HG03342 (cell line): Measurements from ENCODE around the gene HUWE1.

Experiments
- ATAC-seq: cut with Tn5 transposase; IDR thresholded peaks from one replicate; pipeline ENCODE4 v1.9.1; 2021; ENCODE audit warnings: mild to moderate bottlenecking, moderate library complexity; ENCODE audit not compliant: unreplicated experiment

The HUWE1 gene

DNA sequence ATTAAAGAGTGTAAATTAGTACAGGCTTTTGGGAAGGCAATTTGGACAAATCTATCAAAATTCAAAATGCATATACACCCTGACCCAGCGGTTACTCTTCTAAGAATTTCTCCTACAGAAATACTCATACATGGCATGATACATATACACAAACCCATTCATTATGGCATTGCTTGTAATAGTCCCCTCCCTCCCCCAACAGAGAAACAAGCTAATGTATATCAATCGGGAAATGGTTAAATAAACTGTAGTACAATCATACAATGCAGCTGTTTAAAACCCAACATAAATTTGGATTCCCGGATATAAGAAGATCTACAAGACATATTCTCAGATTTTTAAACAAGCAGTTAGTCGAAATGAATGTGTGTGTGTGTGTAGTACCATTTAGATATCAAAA lies 808 bp downstream of the HUWE1 start:
- no peak for ATAC-seq

DNA sequence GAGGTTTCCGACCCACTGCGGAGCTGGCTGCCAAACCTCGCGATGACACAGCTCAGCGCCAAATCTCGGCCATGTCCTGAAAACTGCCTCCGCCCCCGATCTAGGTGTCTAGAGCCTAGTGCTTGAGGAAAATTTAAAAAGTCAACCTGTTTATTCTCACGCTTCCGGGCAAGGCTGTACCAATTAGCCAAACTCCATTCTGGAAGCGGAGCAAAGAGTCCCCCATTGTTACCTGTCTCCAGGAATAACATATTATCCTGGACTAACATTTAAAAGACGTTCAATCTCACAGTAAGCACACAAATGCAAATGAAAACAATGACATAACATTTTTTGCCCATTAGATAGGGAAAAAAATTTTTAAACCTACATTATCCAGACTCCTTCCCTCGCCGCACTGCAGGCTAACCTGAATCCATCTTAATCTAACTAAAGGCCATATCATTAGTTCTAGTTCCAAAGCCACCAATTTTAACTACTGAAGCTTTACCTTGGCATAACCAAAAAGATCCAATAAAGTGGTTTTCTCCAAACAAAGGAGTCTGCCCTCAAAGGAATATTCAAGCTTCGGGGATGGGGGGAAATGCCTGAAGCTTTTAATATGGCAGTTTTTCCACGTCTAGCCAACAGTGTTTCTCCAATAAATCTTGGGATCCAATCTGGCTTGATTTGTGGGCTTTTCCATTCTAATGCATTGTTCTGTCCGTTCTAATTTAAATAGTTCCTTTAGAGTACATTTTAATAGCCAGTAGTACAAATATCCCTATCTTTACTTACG lies 1.9 kb downstream of the HUWE1 start:
- no peak for ATAC-seq

DNA sequence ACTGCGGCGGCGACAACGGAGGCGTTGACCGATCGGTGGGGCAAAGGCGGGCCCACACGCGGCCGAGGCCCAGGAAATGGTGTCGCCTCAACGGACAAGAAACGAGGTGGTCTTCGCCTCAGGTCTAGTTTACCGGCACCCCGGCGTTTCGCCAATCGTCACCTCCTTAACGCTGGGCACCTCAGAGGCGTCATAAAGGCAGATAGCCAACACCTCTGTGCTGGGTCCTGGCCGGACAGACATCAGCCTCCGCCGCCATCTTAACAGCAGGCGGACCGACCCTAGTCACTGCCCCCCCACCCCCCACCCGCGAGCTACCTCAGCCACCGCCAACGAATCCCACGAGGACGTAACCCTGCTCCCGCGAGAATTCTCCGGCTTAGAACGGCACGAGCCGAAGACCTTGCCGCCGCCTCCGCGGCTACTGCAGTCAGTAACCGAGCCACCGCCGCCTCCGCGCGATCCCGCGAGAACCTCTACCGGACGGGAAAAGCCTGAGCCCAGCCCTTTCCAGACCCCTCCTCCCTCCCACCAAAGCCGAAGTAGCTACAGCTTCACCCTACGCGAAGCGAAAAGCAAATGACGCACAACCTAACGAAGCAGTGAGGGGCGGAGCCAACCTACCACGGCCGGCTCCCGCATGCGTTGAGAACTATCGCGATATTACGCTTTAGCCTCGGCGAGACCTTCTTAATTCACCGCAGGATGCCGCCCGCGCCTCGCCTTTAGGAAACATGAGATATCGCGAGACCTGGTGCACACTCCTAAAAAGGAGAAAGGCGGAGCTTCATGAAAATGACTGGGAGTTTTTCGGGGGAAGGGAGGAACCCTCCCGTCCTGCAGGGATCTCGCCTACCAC lies 2.7 kb downstream of the HUWE1 start:
- peak; percentile 67 for ATAC-seq

DNA sequence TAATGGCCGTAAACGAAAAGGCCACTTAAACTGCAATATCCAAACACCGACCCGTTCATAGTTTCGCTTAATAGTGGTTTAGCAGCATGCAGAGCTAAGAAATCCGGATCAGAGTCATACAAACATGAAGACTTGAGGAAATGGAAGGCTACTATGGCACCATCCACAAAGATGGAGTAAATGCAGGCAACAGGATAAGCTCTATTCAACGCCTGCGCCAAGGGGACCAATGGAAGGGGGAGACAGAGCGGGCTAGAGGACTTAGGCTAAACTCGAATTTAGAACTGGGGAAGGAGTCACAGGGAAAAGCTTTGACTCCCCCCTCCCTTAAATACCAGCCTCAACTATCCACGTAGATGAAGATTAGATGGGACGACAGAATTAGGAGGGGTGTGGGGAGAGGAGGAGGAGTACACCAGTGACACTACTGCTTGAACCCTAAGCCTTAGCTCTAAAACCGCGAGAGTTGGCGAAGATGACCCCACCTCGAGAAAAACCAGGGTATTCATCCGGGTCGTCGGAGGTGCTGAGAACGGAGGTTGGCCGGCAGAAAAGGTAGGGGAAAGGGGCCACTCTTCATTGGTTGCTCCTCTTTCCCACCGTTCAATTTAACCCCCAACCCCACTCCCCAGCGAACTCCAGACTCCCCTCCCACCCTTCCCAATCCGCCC lies 3.5 kb downstream of the HUWE1 start:
- ATAC-seq: no peak

DNA sequence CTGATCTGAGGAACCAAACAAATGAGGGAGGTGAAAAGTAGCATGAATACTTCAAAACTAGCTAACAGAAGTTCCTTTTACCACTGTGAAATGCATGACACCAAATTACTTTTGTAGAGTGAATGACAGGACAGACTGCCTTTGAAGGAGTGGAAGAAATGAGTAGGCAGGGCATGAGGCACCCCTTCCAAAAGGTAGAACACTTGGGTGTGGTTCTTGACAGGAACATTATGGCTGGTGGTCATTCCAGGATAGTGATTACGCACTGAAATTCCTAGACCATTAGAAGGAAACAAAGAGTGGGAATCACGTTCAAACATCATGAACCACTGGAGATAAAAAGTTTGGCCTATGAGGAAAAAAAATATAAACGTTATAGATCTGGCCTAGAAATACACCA lies 4.9 kb downstream of the HUWE1 start:
- ATAC-seq: no peak

DNA sequence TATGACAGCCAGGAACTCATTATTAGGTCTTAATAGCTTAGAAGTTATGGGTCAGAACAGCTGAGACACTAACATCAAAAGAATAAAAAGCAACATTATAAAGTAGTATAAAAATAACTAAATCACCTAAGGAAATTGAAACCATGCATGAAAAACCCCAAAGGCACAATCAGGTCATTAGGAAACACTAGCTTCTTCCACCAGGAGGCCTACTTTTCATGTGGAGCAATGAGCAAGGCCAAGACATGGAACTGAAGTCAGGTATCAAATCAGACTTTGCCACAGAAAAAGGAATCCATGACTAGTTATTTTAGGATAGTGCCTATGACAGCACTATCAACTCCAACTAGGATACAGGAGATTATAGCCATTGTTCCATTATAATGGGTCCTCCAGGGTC lies 7.9 kb downstream of the HUWE1 start:
- ATAC-seq: no peak

DNA sequence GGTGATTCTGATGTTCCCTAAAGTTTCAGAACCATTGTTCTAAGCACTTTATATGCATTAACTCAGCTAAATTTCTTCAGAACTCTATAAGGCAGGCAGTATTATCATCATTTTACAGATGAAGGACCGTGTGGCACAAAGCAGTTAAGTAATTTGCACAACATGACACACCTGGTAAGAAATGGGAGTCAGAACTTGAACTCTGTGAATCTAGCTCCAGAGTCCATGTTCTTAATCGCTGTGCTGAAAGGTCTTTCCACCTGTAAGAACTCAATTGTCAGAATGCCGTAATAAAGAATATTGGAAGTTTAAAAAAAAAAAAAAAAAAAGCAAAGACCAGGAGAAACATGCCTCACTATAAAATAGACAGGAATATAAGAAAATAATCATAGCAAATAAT lies 9.2 kb downstream of the HUWE1 start:
- ATAC-seq: no peak

DNA sequence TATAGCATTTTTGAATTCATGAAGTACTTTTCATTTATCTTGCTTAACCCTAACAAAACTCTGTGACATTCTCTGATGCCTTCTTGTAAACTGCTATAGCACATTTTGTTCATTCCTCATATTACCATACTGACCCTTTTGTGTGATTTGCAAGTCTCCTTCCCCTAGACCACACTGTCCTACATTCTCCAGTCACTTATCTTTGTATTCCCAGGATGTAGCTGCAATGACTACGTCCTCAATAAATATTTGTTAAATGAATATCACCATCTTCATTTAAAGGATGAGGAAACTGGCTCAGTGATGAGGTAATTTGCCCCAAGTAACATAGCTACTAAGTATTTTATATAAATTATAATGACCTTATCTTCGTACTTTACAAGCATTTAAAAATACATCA lies 11.9 kb downstream of the HUWE1 start:
- ATAC-seq: no peak

DNA sequence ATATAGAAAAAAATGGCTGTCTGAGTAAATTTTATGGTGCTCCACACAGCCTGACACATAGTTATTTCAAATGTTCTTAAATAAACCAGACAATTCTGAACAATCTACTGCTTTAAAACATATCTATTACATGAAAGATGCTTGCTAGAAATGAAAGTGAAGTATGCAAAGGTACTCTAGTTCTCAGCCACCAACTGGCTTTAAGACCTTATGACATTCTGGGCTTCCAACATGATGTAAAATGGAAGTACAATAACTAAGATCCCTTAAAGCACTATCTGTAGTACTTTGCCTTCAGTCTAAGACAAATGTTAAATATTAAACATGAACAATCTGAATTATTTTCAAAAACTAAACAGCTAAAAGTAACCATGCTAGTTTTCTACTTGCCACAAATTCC lies 17.3 kb downstream of the HUWE1 start:
- no peak for ATAC-seq

DNA sequence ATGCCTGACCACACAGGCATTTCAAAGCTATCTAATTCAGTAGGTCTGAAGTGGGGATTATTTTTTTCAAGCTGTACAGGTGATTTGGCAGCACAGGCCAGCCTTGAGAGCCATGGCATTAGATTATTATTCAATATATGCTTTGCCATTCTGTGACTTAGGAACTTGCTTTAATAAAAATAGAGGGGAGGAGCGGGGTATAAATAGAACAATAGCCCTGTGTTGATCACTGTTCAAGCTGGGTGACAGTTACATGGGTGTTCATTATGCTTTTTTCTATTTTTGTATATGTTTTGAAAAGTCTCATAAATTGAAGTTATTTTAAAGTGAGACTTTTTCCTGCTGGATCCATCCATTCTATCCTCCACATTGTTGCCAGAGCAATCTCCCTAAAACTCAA lies 20.3 kb downstream of the HUWE1 start:
- ATAC-seq: no peak

DNA sequence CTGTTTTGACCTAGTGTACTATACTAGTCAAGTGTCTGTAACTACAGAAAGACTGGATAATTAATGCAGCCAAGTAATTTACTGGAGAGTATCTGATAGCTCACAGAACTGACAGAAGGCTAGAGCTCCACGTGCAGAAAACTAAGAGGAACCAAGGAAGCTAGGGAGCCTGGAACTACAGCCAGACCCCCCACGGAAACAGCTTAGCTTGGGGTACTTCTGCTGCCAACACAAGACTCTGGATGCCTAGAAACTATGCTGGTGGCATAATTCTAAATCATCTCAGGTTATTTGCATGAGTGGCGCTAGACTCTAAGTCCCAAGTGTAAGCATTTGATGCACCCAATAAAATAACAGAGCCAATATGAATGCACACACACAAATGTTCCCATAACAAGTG lies 26.5 kb downstream of the HUWE1 start:
- ATAC-seq: no peak

DNA sequence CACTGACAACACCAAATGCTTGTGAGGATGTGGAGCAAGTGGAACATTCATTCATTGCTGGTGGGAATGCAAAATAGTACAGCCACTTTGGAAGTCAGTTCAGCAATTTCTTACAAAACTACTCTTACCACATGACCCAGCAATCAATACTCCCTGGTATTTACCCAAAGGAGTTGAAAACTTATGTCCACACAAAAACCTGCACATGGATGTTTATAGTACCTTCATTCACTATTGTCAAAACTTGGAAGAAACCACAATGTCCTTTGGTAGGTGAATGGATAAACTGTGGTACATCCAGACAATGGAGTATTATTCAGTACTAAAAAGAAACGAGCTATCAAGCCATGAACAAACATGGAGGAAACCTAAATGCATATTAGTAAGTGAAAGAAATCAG lies 27.5 kb downstream of the HUWE1 start:
- ATAC-seq: no peak

DNA sequence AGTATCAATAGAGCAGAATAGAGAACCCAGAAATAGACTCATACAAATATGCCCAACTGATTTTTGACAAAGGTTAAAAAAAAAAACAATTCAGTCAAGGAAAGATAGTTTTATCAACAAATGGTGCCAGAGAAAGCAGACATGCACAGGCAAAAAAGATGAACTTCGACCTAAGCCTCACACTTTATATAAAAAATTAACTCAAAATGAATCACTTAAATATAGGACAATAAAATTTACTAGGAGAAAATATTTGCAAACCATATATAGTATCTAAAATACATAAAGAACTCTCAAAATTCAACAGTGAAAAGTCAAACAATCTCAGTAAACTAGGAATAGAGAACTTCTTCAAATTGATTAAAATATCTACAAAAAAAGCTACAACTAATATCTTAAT lies 29.7 kb downstream of the HUWE1 start:
- ATAC-seq: no peak

DNA sequence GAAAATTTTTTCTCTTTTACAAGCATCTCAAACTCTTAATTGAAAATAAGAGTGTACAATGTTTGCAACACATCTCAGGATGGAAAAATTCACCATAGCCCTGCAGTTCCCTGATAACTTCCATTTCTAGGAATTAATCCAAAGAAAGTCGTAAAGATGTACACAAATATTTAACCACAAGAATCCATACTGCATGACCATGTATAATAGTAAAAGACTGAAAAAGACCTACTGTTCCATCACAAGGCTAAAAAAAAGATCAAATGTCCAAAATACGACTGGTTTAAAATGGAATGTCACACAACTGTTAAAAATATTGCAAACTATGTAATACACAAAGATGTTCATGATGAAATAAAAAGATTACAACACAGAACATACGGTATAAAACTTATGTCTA lies 32.1 kb downstream of the HUWE1 start:
- ATAC-seq: no peak

DNA sequence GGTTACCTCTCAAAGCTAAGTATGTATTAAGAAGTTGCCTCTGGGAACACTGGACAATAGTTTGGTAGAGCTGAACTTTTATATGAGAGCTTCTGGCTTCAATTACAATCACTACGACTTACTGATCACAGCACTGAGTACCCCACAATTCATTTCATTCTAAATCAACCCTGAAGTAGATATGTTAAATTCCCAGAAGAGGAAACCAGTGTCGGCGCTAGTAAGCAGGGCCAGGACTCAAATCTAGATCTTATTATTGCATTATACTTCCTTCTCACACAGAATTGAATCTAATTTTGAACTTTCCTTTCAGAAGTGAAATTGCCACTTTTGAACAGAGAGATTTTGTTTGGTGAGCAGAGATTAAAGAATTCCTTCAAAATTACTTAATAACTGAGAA lies 41.8 kb downstream of the HUWE1 start:
- no peak for ATAC-seq

DNA sequence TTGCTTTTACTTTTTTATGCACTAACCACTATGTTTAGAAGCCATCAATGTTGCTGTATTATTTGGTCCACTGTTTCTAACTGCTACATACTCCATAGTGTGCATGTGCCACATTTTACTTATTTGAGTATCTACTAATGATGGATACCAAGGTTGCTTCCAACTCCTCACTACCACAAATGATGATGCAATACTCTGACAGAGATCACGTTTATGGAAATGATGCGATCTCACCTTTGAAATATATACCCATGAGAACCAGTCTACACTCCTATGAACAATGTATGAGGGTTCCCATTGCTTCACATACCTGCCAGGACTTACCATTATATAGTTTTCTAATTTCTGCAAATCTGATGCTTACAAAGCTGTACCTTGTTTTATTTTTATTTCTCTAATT lies 44.2 kb downstream of the HUWE1 start:
- ATAC-seq: no peak

DNA sequence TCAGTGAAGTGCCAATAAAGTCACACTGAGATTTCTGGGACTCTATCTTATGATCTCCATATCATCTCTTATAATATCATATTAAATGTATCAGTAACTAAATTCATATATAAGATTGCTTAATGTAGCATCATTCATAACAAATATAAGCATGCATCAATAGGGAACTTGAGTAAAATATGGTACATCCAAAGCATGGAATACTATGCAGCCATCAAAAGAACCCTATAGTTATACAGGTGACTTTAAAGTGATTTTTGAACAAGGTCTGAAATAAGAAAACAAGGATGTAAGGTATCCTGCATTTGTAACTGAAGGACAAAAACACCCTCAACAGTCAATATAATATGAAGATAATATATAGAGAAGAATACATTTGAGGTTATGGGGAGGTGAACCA lies 47.3 kb downstream of the HUWE1 start:
- no peak for ATAC-seq

DNA sequence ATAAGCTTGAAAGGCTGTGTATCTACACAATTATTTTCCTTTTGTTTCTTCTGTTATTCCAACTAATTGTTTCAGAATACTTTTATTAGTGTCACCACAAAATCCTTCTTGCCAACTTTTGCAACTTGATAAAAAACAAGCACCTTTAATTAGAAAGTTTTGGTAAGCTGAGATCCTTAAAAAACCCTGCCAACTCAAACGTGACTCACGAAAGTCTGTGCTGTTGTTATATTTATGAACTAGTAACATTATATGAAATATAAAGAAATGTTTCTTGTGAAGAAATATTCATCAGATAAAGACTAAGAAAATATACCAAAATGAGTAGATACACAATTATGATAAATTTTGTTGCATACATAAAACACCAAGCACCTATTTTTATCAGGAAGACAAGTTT lies 49.0 kb downstream of the HUWE1 start:
- no peak for ATAC-seq

DNA sequence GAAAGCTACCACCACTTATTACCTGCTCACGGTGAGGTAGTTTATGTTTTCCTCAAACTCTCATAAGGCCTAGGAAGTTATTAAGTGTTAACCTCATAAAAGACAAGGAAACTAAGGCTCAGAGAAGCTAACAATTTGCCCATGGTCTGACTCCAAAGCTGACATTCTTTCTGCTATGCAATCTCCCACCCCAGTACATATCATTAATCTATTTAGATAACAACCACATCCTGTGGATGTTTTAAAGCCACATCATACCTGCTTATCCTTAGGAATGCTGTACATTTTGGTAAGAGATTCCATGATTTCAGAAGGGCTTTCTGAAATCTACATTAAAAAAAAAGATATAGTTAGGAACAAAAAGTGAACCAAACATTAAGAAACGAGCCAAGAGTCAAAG lies 55.4 kb downstream of the HUWE1 start:
- no peak for ATAC-seq

DNA sequence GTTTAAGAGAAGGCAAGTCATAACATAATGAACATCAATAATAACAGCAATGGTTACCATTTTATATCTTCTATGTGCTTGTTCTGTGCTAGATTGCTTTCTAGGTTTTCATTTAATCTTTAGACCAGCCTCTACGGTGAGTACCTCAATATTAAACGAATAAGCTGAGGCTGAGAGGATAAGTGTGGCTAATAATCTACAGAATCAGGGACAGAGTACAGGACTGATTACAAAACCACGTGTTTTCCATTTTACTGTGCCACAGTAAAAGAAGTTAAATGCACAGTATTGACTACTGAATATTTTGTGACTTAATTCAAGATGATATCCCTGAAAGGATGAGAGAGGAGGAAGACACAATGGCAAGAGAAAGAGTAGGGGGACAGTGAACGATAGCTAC lies 56.3 kb downstream of the HUWE1 start:
- no peak for ATAC-seq

DNA sequence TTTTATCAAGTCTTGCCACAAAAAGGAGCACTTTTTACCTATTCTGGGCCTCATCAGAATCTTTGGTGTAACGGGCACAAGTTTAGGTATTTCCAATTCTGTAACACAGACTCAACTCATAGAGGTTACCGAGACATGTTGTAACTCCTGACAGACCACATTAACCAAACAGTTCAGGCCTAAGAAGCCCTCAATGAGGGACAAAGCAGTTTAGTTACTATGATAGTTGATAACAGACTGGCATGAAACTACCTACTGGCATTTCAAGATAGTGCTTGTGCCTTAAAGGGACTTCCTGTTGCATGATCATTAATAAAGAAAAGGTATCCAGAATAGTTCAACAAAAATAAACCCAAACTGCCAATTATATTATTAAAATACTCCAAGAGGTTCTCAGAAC lies 64.1 kb downstream of the HUWE1 start:
- no peak for ATAC-seq

DNA sequence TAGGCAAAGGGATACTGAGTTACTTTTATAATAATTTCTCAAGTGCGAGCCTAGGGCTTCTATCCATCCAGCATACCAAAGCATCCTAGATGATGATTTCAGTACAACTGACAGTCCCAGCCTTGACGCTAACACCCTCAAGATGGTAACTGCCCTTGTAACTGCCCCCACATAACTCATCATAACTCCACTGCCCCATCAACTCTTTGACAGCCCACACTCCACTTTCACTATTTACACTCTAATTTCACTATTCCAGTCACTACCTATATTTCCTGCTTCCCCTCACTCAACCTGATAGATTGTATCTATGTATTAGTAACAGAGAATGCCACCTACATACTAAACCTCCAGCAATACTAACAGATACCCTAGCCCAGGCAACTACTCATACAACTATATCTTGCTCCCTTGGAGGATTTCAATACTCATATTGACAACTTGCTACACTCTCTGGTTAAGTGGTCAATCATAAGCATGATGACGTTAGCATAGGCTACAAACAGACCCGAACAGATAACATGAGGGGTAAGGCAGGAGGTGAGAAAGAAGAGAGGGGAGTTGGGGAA lies 65.0 kb downstream of the HUWE1 start:
- ATAC-seq: no peak
